GM19025 (cell line): Measurements from ENCODE around the gene ZNF765.
A peak's percentile ranks its signal among the peaks of the same experiment; 100 is the strongest.
"Not testable (repeated sequence)": the region's sequence is repeated elsewhere in the genome, so short reads cannot be mapped to it uniquely, and the experiment has no call there.

Experiments
- ATAC-seq: cut with Tn5 transposase; IDR thresholded peaks from one replicate; pipeline ENCODE4 v1.9.1; 2021; ENCODE audit warnings: mild to moderate bottlenecking, low read depth, moderate library complexity; ENCODE audit not compliant: unreplicated experiment

The ZNF765 gene

DNA sequence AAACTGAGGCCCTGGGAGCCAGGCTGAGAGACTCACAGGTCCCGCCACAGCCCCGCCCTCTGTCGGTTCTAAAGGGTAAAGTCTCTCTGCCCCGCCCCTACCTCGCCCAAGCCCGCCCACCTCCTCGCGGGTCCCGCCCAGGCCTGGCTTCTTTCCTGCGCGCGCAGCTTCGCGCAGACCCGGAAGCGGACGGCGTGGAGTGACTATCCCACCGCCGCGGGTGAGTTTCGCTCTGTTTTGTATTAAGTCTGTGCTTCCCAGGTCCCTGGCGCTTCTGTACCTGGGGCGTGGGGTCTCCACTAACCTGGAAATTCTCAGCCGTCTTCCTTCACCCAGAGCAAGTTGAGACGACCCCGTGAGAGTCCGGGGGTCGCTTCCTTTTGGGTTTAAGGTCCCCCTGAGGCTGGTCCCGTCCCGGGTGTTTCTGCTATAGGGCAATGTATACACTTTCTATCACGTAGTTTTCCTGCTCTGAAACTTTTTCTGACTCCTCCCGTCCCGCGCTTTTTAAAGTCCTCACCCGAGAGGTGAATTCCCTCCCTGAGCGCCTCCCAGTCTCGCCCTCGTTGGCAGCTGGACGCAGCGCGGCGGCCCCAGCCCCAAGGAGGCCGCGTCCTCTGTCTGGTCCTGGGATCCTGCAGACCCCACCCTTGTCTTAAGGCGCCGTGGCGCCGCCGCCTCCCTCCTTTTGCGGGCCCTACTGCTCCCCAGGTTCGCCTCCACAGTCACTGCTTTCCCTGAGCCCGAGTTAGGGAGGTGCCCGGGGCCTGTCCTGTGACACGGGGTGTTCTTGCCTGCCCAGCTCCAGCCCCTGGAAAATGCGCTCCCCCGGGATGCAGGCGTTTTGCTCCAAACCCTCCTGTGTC, at the start of gene ZNF765:
ZNF765 (plus strand) TSS at position 176 of the 866 bp plus-strand sequence. CDS start 2,867 bp downstream, outside the sequence.
- ATAC-seq, result peak; percentile 91

DNA sequence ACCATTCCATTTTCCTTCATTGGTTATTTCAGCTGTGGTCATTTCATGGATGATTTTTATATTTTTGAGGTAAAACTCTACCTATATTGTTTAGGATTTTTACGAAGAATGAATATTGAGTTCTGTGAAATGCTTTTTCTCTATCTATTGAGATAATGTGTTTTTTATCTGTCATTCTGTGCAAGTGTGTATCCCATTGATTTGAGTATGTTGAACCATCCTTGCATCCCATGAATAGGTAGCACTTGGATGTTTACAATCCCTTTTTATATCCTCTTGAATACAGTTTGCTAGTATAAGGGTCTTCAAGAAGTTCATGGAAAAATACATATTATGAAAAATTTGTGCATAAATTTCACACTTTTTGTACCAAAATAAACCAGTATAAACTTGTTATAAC, 39.2 kb upstream of the ZNF765 start:
- no peak for ATAC-seq

- no peak for ATAC-seq
These were observed 36.9 kb upstream of the ZNF765 start for GRCh38 chr19:53357821-53358581.

GRCh38 chr19:53360056-53360455, 34.9 kb upstream of the ZNF765 start:
- not testable (repeated sequence) for ATAC-seq

DNA sequence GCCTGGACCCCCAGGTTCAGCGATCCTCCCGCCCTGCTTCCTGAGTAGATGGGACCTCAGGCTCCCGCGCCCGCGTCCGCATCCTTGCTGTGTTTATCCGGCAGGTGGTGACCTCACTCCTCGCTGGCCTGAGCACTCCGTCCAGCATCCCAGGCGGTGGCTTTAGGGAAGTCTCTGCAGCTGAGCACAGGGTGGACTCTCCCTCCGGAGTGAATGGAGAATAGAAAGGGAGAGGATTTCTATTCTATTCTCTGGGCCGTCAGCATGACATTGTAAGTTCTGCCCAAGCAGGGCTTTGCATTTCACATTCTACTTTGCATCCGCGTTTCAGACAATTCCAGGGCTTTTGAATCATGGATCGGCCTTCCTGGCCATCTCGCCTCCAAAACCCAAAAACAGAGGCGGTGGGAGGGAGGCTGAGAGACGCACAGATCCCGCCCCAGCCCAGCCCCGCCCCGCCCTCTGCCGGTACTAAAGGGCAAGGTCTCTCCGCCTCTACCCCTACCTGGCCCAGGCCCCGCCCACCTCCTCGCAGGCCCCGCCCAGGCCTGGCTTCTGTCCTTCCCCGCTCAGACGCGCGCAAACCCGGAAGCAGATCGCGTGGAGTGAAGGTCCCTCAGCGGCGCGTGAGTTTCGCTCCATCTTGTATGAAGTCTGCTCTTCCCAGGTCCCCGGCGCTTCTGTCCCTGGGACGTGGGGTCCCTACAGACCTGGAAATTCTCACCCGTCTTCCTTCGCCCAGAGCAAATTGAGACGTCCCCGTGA, 29.6 kb upstream of the ZNF765 start, which contains the start of gene ZNF525:
ZNF525 (plus strand) TSS at position 572 of the 765 bp plus-strand sequence. CDS start 6,577 bp downstream, outside the sequence.
- peak; percentile 97 for ATAC-seq

GRCh38 chr19:53365899-53366493, 29.0 kb upstream of the ZNF765 start:
- peak; percentile 33 for ATAC-seq

DNA sequence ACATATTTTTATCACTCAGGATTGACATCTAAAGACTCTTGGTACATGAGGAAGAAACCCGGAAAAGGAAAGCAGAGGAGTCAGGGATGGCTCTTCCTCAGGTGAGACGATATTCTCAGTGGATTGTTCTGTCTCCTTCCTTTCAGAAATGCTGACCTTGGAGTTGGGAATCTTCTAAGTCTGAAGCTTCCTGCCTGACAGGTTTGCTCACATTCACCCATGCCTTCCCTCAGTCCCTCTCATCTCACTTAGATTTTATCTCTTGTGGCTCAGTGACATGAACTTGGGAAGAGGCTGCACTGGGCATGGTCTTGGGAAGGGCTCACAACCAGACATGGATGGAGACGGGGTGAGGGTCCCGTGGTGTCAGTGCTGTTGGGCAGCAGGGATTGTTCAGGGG, 22.8 kb upstream of the ZNF765 start:
- ATAC-seq, result no peak

- ATAC-seq, result no peak
These were observed 20.7 kb upstream of the ZNF765 start for GRCh38 chr19:53374288-53374687.

GRCh38 chr19:53374743-53375142, 20.2 kb upstream of the ZNF765 start:
- ATAC-seq, result no peak

DNA sequence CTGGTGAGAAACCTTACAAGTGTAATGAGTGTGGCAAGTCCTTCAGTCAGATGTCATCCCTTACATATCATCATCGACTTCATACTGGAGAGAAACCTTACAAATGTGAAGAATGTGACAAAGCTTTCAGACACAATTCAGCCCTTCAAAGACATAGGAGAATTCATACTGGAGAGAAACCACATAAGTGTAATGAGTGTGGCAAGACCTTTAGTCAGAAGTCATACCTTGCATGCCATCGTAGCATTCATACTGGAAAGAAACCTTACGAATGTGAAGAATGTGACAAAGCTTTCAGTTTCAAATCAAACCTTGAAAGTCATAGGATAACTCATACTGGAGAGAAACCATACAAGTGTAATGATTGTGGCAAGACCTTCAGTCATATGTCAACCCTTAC, 13.6 kb upstream of the ZNF765 start:
- no peak for ATAC-seq

- no peak for ATAC-seq
These were observed 6.8 kb upstream of the ZNF765 start for GRCh38 chr19:53388168-53388567.

DNA sequence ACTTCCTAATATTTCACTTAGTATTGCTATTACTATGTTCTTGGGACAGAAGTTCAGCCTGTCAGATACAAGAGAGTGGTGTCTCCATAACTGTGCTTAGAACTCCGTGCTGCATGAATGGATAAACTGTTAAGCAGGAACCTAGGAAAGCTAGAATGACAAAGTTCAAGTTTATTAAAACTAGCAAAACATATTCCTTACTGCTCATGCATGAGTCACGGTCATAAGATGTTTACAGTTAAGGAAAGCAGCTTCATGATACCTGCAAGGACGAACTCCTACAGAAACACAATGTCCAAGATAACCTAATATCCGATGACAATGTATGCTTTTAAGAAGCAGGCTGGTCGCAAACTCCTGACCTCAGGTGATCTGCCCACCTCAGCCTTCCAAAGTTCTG, 6.0 kb upstream of the ZNF765 start:
- ATAC-seq, result no peak

DNA sequence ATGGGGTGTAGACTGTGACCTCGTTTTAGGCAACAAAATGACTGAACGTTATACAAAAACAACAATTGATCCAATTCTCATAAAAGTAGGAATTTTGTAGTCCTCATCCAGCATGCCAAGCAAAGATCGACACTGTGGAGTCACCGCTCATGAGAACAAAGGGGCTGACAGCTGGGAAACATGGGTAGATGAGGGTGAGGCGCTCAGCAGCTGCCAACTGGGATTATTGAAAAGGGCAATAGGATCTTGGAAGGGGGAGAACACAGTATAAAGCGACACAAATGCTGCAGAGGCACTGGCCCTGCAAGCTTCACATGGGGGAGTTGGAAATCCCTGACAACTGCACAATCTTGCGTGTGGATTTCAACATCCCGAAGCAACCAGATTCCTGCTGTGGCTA, 5.4 kb upstream of the ZNF765 start:
- ATAC-seq, result no peak

- ATAC-seq, result no peak
These were observed 5.0 kb upstream of the ZNF765 start for GRCh38 chr19:53389978-53390377.

GRCh38 chr19:53394522-53394973, 401 bp upstream of the ZNF765 start:
- no peak for ATAC-seq

GRCh38 chr19:53395840-53396524, 1.0 kb downstream of the ZNF765 start:
- ATAC-seq, result not testable (repeated sequence)

- ATAC-seq, result no peak
These were observed 1.5 kb downstream of the ZNF765 start for GRCh38 chr19:53396525-53396868.

DNA sequence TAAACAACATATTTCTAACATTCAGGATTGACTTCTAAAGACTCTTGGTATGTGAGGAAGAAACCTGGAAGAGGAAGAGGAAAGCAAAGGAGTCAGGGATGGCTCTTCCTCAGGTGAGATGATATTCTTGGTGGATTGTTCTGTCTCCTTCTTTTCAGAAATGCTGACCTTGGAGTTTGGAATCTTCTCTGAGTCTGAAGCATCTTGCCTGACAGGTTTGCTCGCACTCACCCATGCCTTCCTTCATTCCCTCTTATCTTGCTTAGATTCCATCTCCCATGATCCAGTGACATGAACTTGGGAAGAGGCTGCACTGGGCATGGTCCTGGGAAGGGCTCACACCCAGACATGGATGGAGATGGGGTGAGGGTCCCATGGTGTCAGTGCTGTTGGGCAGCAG, 3.0 kb downstream of the ZNF765 start:
- not testable (repeated sequence) for ATAC-seq

DNA sequence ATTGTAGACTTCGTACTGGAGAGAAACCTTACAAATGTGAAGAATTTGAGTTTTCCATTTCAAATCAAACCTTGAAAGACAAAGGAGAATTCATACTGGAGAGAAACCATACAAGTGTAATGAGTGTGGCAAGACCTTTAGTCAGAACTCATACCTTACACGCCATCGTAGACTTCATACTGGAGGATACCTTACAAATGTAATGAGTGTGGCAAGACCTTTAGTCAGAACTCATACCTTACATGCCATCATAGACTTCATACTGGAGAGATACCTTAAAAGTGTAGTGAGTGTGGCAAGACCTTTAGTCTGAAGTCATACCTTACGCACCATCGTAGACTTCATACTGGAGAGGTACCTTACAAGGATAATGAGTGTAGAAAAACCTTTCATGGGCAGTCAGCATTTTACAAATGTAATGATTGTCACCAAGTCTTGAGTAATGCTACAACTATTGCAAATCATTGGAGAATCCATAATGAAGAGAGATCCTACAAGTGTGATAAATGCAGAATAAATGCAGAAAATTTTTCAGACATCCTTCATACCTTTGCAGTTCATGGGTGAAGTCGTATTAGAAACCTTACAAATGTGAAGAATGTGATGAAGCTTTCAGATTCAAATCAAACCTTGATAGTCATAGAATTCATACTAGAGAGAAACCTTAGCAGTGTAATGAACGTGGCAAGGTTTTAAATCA, 14.7 kb downstream of the ZNF765 start:
- no peak for ATAC-seq
